ENCODE measurements around the gene MAP4K4.

MAP4K4 gene

GRCh38 chr2:101724125-101724474 lies 26.6 kb downstream of the MAP4K4 start:
- DNase-seq: no peak

GRCh38 chr2:101725038-101725437 lies 27.5 kb downstream of the MAP4K4 start:
- DNase-seq: no peak

- DNase-seq: no peak
Measured at GRCh38 chr2:101725515-101726192, 28.1 kb downstream of the MAP4K4 start.

GRCh38 chr2:101728865-101729264 lies 31.4 kb downstream of the MAP4K4 start:
- DNase-seq: no peak

GRCh38 chr2:101729521-101730190 lies 32.1 kb downstream of the MAP4K4 start:
- DNase-seq: no peak

- no peak for DNase-seq
Measured at GRCh38 chr2:101731221-101732054, 33.9 kb downstream of the MAP4K4 start.

- no peak for DNase-seq
Measured at GRCh38 chr2:101732199-101732598, 34.7 kb downstream of the MAP4K4 start.

- no peak for DNase-seq
Measured at GRCh38 chr2:101732773-101733256, 35.3 kb downstream of the MAP4K4 start.

- DNase-seq: no peak
Measured at GRCh38 chr2:101733257-101733993, 35.9 kb downstream of the MAP4K4 start.

- no peak for DNase-seq
Measured at GRCh38 chr2:101734505-101735165, 37.1 kb downstream of the MAP4K4 start.

GRCh38 chr2:101735166-101735533 lies 37.6 kb downstream of the MAP4K4 start:
- no peak for DNase-seq

- DNase-seq: no peak
Measured at GRCh38 chr2:101736233-101736632, 38.7 kb downstream of the MAP4K4 start.

- no peak for DNase-seq
Measured at GRCh38 chr2:101736861-101737291, 39.4 kb downstream of the MAP4K4 start.

- no peak for DNase-seq
Measured at GRCh38 chr2:101737478-101738255, 40.2 kb downstream of the MAP4K4 start.

GRCh38 chr2:101738649-101739048 lies 41.1 kb downstream of the MAP4K4 start:
- DNase-seq: no peak

- DNase-seq: no peak
Measured at GRCh38 chr2:101740555-101740964, 43.1 kb downstream of the MAP4K4 start.

- no peak for DNase-seq
Measured at GRCh38 chr2:101741775-101742520, 44.4 kb downstream of the MAP4K4 start.

GRCh38 chr2:101742547-101742946 lies 45.0 kb downstream of the MAP4K4 start:
- no peak for DNase-seq

- no peak for DNase-seq
Measured at GRCh38 chr2:101743288-101743687, 45.8 kb downstream of the MAP4K4 start.

GRCh38 chr2:101744832-101745231 lies 47.3 kb downstream of the MAP4K4 start:
- DNase-seq: no peak

Data from NCI-H1105 (cell line).